HG02642 (cell line): ENCODE measurements around the gene SSR1.
"Not testable (repeated sequence)": the region's sequence is repeated elsewhere in the genome, so short reads cannot be mapped to it uniquely, and the experiment has no call there.

Experiments used
- ATAC-seq: cut with Tn5 transposase; IDR thresholded peaks from one replicate; pipeline ENCODE4 v1.9.1; 2021; ENCODE audit warnings: mild to moderate bottlenecking; ENCODE audit not compliant: unreplicated experiment, poor library complexity

Gene SSR1

GRCh38 chr6:7285416-7285815 lies 27.6 kb downstream of the SSR1 start:
- ATAC-seq = no peak

- no peak for ATAC-seq
Observed at GRCh38 chr6:7283676-7284075, 29.3 kb downstream of the SSR1 start.

- ATAC-seq = no peak
Observed at GRCh38 chr6:7282097-7282906, 30.7 kb downstream of the SSR1 start.

- no peak for ATAC-seq
Observed at GRCh38 chr6:7276199-7276524, 36.8 kb downstream of the SSR1 start.

- ATAC-seq = not testable (repeated sequence)
Observed at GRCh38 chr6:7274525-7274924, 38.5 kb downstream of the SSR1 start.

- ATAC-seq = no peak
Observed at GRCh38 chr6:7273709-7274108, 39.3 kb downstream of the SSR1 start.

GRCh38 chr6:7271205-7271534 lies 41.8 kb downstream of the SSR1 start:
- no peak for ATAC-seq

- ATAC-seq = no peak
Observed at GRCh38 chr6:7270320-7271204, 42.4 kb downstream of the SSR1 start.

- ATAC-seq = no peak
Observed at GRCh38 chr6:7269816-7270215, 43.2 kb downstream of the SSR1 start.

- ATAC-seq = no peak
Observed at GRCh38 chr6:7268816-7269555, 44.0 kb downstream of the SSR1 start.

- no peak for ATAC-seq
Observed at GRCh38 chr6:7268362-7268761, 44.6 kb downstream of the SSR1 start.

GRCh38 chr6:7267466-7268091 lies 45.4 kb downstream of the SSR1 start:
- no peak for ATAC-seq

- no peak for ATAC-seq
Observed at GRCh38 chr6:7267071-7267465, 45.9 kb downstream of the SSR1 start.

GRCh38 chr6:7265385-7265726 lies 47.6 kb downstream of the SSR1 start:
- ATAC-seq = not testable (repeated sequence)

- ATAC-seq = no peak
Observed at GRCh38 chr6:7264686-7265384, 48.2 kb downstream of the SSR1 start.

- ATAC-seq = no peak
Observed at GRCh38 chr6:7264041-7264440, 49.0 kb downstream of the SSR1 start.

GRCh38 chr6:7263519-7263805 lies 49.5 kb downstream of the SSR1 start:
- not testable (repeated sequence) for ATAC-seq

GRCh38 chr6:7262746-7263518 lies 50.1 kb downstream of the SSR1 start:
- ATAC-seq = no peak

- no peak for ATAC-seq
Observed at GRCh38 chr6:7261852-7262461, 51.0 kb downstream of the SSR1 start.
